H1 (cell line): ENCODE measurements around the gene AKT1S1. TPM values are rescaled to one million over a fixed set of nuclear protein-coding genes. Genes with fewer than 3 reads are reported as not detected.

ENCODE experiments used
- CTCF ChIA-PET: fragments of 300-600 bp; sonication (Branson Sonifier 250); formaldehyde crosslinking; loops from one replicate; lab custom pipeline; 2021; ENCODE audit not compliant: partially characterized antibody; lab: Charles Lee
- POLR2A ChIA-PET: fragments of 300-600 bp; sonication (Branson Sonifier 250); formaldehyde crosslinking; loops from one replicate; lab custom pipeline; 2021; ENCODE audit warnings: inconsistent platforms; ENCODE audit not compliant: partially characterized antibody; lab: Charles Lee
- DNase-seq, 2 experiments: peaks; one replicate each; pipeline versions ENCODE4 v3.0.0 to v3.0.0-alpha.2; 2010 to 2022; ENCODE audit warnings: low spot score in 2 of 2, low read depth in 1 of 2, mixed read lengths in 1 of 2
- FAIRE-seq: peaks from 2 replicates; lab custom pipeline; 2011; peaks lifted over from hg19 to GRCh38; lab: Jason Lieb, UNC
- H2AFZ ChIP-seq: 2 replicates; pipeline ENCODE4 v1.8.1; 2012; ENCODE audit warnings: low read length, inconsistent platforms
- H2AK5ac ChIP-seq: 2 replicates; pipeline ENCODE4 v1.6.1; 2013; ENCODE audit warnings: low read depth, low read length
- H2BK120ac ChIP-seq: replicated peaks from 2 replicates; pipeline ENCODE3; 2013; ENCODE audit warnings: low read depth, low read length, inconsistent platforms
- H2BK12ac ChIP-seq: 2 replicates; pipeline ENCODE4 v1.6.1; 2013; ENCODE audit warnings: low read depth, low read length
- H2BK15ac ChIP-seq: 2 replicates; pipeline ENCODE4 v1.6.1; 2013; ENCODE audit warnings: low read length
- H2BK20ac ChIP-seq: 2 replicates; pipeline ENCODE4 v1.6.1; 2013; ENCODE audit warnings: low read length
- H2BK5ac ChIP-seq: 2 replicates; pipeline ENCODE4 v1.6.1; 2013; ENCODE audit warnings: low read depth, low read length
- H3K14ac ChIP-seq: 2 replicates; pipeline ENCODE4 v1.6.1; 2013; ENCODE audit warnings: inconsistent platforms; ENCODE audit not compliant: insufficient read length
- H3K18ac ChIP-seq: 2 replicates; pipeline ENCODE4 v1.6.1; 2013; ENCODE audit warnings: low read length; ENCODE audit errors: extremely low read depth
- H3K23ac ChIP-seq: 2 replicates; pipeline ENCODE4 v1.6.1; 2013; ENCODE audit warnings: inconsistent platforms; ENCODE audit not compliant: insufficient read length
- H3K23me2 ChIP-seq: 2 replicates; pipeline ENCODE4 v1.6.1; 2013; ENCODE audit warnings: low read depth, low read length
- H3K27ac ChIP-seq: 2 replicates; pipeline ENCODE4 v1.6.1; 2011; ENCODE audit warnings: low read depth, low read length, inconsistent platforms
- H3K27me3 ChIP-seq, 4 experiments: replicated peaks in 1 of 4; 1 replicate in 1 of 4; 2 replicates in 3 of 4; pipeline versions ENCODE4 v1.6.1 to v1.8.1; 2011 to 2013; ENCODE audit warnings: low read length in 3 of 4, mild to moderate bottlenecking in 3 of 4, inconsistent platforms in 2 of 4, mixed read lengths in 2 of 4, moderate library complexity in 1 of 4; ENCODE audit not compliant: control insufficient read depth in 3 of 4, insufficient read depth in 3 of 4; ENCODE audit errors: extremely low read depth in 1 of 4
- H3K36me3 ChIP-seq, 4 experiments: 2 replicates each; pipeline versions ENCODE4 v1.6.1 to v1.8.1; 2011 to 2013; ENCODE audit warnings: mild to moderate bottlenecking in 4 of 4, low read length in 3 of 4, moderate library complexity in 2 of 4, control low read depth in 1 of 4, inconsistent platforms in 1 of 4; ENCODE audit not compliant: insufficient read depth in 4 of 4, control insufficient read depth in 2 of 4
- H3K4ac ChIP-seq: replicated peaks from 2 replicates; pipeline ENCODE3; 2013; ENCODE audit warnings: low read length, low read depth, mixed read lengths, inconsistent platforms; ENCODE audit not compliant: insufficient read length
- H3K4me1 ChIP-seq, 4 experiments: replicated peaks in 1 of 4; 1 replicate in 1 of 4; 2 replicates in 3 of 4; pipeline versions ENCODE4 v1.6.1 to v1.8.1; 2011 to 2013; ENCODE audit warnings: low read length in 3 of 4, inconsistent platforms in 2 of 4, mixed read lengths in 1 of 4; ENCODE audit not compliant: insufficient read depth in 4 of 4, control insufficient read depth in 3 of 4
- H3K4me2 ChIP-seq, 2 experiments: 2 replicates each; pipeline versions ENCODE4 v1.6.1 to v1.8.1; 2011 to 2013; ENCODE audit warnings: low read depth in 2 of 2, low read length in 2 of 2, control low read depth in 1 of 2, inconsistent platforms in 1 of 2, mild to moderate bottlenecking in 1 of 2; ENCODE audit not compliant: insufficient read depth in 1 of 2
- H3K4me3 ChIP-seq, 4 experiments: fragments of 200-600, 300-600 bp in 1 of 4; sonication (generic), shearing (Covaris generic), sonication (Bioruptor Twin) in 1 of 4; 2 replicates each; pipeline versions ENCODE4 v1.5.1 to v1.8.1; 2011 to 2016; ENCODE audit warnings: low read length in 4 of 4, low read depth in 3 of 4, control low read depth in 2 of 4, inconsistent platforms in 2 of 4, mild to moderate bottlenecking in 2 of 4, mixed read lengths in 1 of 4, moderate library complexity in 1 of 4; ENCODE audit not compliant: insufficient read depth in 2 of 4; ENCODE audit errors: extremely low read depth in 1 of 4
- H3K56ac ChIP-seq: replicated peaks from 2 replicates; pipeline ENCODE3; 2013; ENCODE audit warnings: low read depth, mild to moderate bottlenecking, mixed read lengths, low read length, inconsistent platforms; ENCODE audit not compliant: insufficient read length
- H3K79me1 ChIP-seq: 2 replicates; pipeline ENCODE4 v1.6.1; 2013; ENCODE audit warnings: low read depth, low read length, control low read depth
- H3K79me2 ChIP-seq, 2 experiments: 2 replicates each; pipeline versions ENCODE4 v1.6.1 to v1.8.1; 2012 to 2013; ENCODE audit warnings: low read length in 2 of 2, mild to moderate bottlenecking in 2 of 2, inconsistent platforms in 1 of 2; ENCODE audit not compliant: insufficient read depth in 2 of 2, control insufficient read depth in 1 of 2
- H3K9ac ChIP-seq, 4 experiments: replicated peaks in 1 of 4; 1 replicate in 1 of 4; 2 replicates in 3 of 4; pipeline versions ENCODE4 v1.6.1 to v1.8.1; 2011 to 2013; ENCODE audit warnings: low read depth in 3 of 4, low read length in 3 of 4, control low read depth in 2 of 4, mild to moderate bottlenecking in 2 of 4, moderate library complexity in 2 of 4, inconsistent platforms in 1 of 4; ENCODE audit errors: extremely low read depth in 1 of 4
- H3K9me3 ChIP-seq, 2 experiments: 2 replicates each; pipeline versions ENCODE4 v1.6.1 to v1.8.1; 2012 to 2013; ENCODE audit warnings: mild to moderate bottlenecking in 2 of 2, moderate library complexity in 2 of 2, control low read depth in 1 of 2, inconsistent platforms in 1 of 2, low read depth in 1 of 2, low read length in 1 of 2, mixed read lengths in 1 of 2; ENCODE audit not compliant: insufficient read depth in 2 of 2
- H4K20me1 ChIP-seq, 2 experiments: replicated peaks in 1 of 2; 2 replicates each; pipeline versions ENCODE3 to v1.8.1; 2011 to 2013; ENCODE audit warnings: inconsistent platforms in 2 of 2, low read length in 2 of 2, mild to moderate bottlenecking in 1 of 2; ENCODE audit not compliant: insufficient read depth in 2 of 2, control insufficient read depth in 1 of 2
- H4K5ac ChIP-seq: 2 replicates; pipeline ENCODE4 v1.6.1; 2013; ENCODE audit warnings: low read length, low read depth, mixed read lengths, inconsistent platforms; ENCODE audit not compliant: insufficient read length
- H4K8ac ChIP-seq: 2 replicates; pipeline ENCODE4 v1.8.0; 2013; ENCODE audit warnings: mild to moderate bottlenecking, moderate library complexity, low read length, inconsistent platforms; ENCODE audit not compliant: insufficient read depth; ENCODE audit errors: extremely low read depth
- H4K91ac ChIP-seq: replicated peaks from 2 replicates; pipeline ENCODE3; 2013; ENCODE audit warnings: low read length, mixed read lengths, inconsistent platforms; ENCODE audit not compliant: insufficient read length
- GTF2F1 ChIP-seq: IDR thresholded peaks from 2 replicates; pipeline ENCODE4 v1.6.1; 2012; ENCODE audit warnings: low read depth, low read length, improper control_type of control experiment, borderline replicate concordance
- SP1 ChIP-seq: IDR thresholded peaks from 2 replicates; pipeline ENCODE4 v1.6.1; 2011; ENCODE audit warnings: low read depth, low read length
- WGBS, 2 experiments: shearing (Covaris generic) in 1 of 2; methylation state at CpG; one replicate each; pipeline versions ENCODE4 v1.1.6 to v1.1.7; 2013 to 2015; ENCODE audit warnings: low lambda C conversion rate in 2 of 2, mixed read lengths in 2 of 2, inconsistent platforms in 1 of 2, low coverage in 1 of 2, missing lambda C conversion rate in 1 of 2; ENCODE audit not compliant: insufficient replicate concordance in 2 of 2, insufficient coverage in 1 of 2, insufficient read length in 1 of 2; ENCODE audit errors: extremely low coverage in 1 of 2, missing lambda C conversion rate in 1 of 2; 5-methylcytosine and 5-hydroxymethylcytosine counted together
- polyA plus RNA-seq, 7 experiments: library from polyadenylated mRNA; depleted of rRNA in 3 of 7; stranded (reverse) in 5 of 7; unstranded in 2 of 7; fragments of >200 nt in 5 of 7; fragments of 200-250 nt in 2 of 7; gene quantifications; 1 replicate in 5 of 7; 2 replicates in 1 of 7; 4 replicates in 1 of 7; pipeline versions ENCODE4 v1.2.1 to v1.2.3, GENCODE V29; 2011 to 2013; ENCODE audit warnings: missing spikeins in 2 of 7, mixed read lengths in 2 of 7
- total RNA-seq: library from RNA; stranded (reverse); fragmentation: NEBNext Ultra II Directional; extraction: Animal tissue kit (Norgen Biotek cat#: 25700); gene quantifications from 2 replicates; pipeline ENCODE4 v1.2.1, GENCODE V29; 2021

AKT1S1 gene
- total and polyA plus RNA-seq, 2 of the 8 experiments (the other 6 are each of a cell fraction or from before 2014, with no cell fraction given), result 40.7 to 45.9 TPM

DNA sequence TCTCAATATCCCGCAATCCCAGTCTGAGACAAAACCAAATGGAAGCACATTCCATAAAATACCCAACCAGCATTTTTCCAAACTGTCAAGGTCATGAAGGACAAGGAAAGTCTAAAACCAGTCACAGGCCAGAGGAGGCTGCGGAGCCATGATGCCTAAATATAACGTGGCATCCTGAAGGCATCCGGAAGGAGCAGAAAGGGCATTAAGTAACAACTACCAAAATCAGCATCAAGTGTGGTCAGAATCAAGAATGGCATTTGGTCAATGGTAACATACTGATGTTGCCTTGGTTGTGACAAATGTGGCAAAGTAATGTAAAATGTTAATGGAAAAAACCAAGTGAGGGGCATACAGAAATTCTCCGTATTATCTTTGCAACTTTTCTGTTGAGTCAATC, 48.3 kb upstream of the AKT1S1 start:
- H3K36me3 ChIP-seq, result peaks cover 19 to 47% (median 33%) of the 10 kb centered on the region in 4 experiments
- TF ChIP-seq SP1 (no peak), GTF2F1 (no peak)

More for the DNA sequence above, 48.3 kb upstream of the AKT1S1 start:
- no peak overlapping the region for H2BK5ac ChIP-seq
- no peak overlapping the region for H4K5ac ChIP-seq
- no peaks in the 10 kb centered on the region for H3K27me3 ChIP-seq
- no peak overlapping the region for H2BK120ac ChIP-seq
- H3K27ac ChIP-seq, result no peak overlapping the region
- no peak overlapping the region for H4K91ac ChIP-seq
- H3K23me2 ChIP-seq, result peaks cover 9% of the 10 kb centered on the region
- peaks cover 0 to 19% (median 4%) of the 10 kb centered on the region in 4 experiments; a peak in 5 of 7 replicates for H3K4me1 ChIP-seq
- no peak overlapping the region for H3K56ac ChIP-seq
- no peak overlapping the region for H3K23ac ChIP-seq
- no peak overlapping the region for H4K8ac ChIP-seq
- no peak overlapping the region for H3K18ac ChIP-seq
- DNase-seq (no peak), FAIRE-seq (no peak)
- no peak overlapping the region for H2BK12ac ChIP-seq
- H3K4me2 ChIP-seq, result no peak overlapping the region
- POLR2A ChIA-PET, result interaction anchor here (1.0 to 15.1 kb wide), 6 partner anchors 9 to 75 kb away, joined by 3 to 373 read pairs (median 4); partner anchors contain the start of gene PTOV1
- H2AK5ac ChIP-seq, result no peak overlapping the region
- peaks cover 24 to 85% of the 10 kb centered on the region in 2 experiments for H3K79me2 ChIP-seq
- no peak overlapping the region for H2BK20ac ChIP-seq
- no peak overlapping the region for H3K4ac ChIP-seq
- CTCF ChIA-PET, result no interaction called here
- H3K4me3 ChIP-seq, result no peak overlapping the region
- H3K9me3 ChIP-seq, result no peaks in the 10 kb centered on the region
- no peak overlapping the region for H2AFZ ChIP-seq
- no peak overlapping the region for H3K9ac ChIP-seq
- peaks cover 22% of the 10 kb centered on the region for H3K79me1 ChIP-seq
- no peak overlapping the region for H2BK15ac ChIP-seq
- peaks cover 36 to 48% of the 10 kb centered on the region in 2 experiments for H4K20me1 ChIP-seq
- no peak overlapping the region for H3K14ac ChIP-seq
- WGBS, 2 experiments, result 99 to 100% methylated on average over 1 to 5 of the region's 5 CpGs
